DOHH2 (cell line): ENCODE measurements around the gene HCN3.

ENCODE experiments used
- EZH2phosphoT487 ChIP-seq: fragments of 200-600 bp; sonication (generic); IDR thresholded peaks from 2 replicates; pipeline ENCODE4 v1.6.1; 2017; ENCODE audit warnings: borderline replicate concordance, mild to moderate bottlenecking, antibody characterized with exemption, low read length, moderate library complexity, mixed read lengths
- TF ChIP-seq, protein P1 (sequence below): fragments of 200-600 bp; sonication (generic); IDR thresholded peaks from one replicate; pipeline ENCODE4 v1.5.1; 2014; ENCODE audit warnings: antibody characterized with exemption, mild to moderate bottlenecking, low read depth, low read length; ENCODE audit not compliant: poor library complexity, severe bottlenecking

DNA sequence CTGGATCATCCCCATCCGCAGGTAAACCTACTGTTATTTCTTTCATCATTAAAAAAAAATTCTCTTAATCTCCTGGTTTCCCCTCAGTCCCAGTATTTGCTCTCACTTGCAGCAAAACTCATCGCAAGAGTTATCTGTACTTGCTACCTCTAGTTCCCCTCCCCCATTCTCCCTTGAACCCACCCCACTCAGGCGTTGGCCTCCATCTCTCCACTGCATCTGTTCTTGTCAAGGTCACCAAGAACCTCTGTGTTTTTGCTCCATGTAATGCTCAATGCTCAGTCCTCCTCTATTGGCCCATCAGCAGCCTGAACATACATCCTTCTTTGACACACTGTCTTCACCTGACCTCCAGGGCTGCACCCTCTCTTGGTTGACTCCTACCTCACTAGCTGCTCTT lies 19.4 kb downstream of the HCN3 start:
- TF ChIP-seq, protein P1, sequence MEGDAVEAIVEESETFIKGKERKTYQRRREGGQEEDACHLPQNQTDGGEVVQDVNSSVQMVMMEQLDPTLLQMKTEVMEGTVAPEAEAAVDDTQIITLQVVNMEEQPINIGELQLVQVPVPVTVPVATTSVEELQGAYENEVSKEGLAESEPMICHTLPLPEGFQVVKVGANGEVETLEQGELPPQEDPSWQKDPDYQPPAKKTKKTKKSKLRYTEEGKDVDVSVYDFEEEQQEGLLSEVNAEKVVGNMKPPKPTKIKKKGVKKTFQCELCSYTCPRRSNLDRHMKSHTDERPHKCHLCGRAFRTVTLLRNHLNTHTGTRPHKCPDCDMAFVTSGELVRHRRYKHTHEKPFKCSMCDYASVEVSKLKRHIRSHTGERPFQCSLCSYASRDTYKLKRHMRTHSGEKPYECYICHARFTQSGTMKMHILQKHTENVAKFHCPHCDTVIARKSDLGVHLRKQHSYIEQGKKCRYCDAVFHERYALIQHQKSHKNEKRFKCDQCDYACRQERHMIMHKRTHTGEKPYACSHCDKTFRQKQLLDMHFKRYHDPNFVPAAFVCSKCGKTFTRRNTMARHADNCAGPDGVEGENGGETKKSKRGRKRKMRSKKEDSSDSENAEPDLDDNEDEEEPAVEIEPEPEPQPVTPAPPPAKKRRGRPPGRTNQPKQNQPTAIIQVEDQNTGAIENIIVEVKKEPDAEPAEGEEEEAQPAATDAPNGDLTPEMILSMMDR, result no peak
- TF ChIP-seq EZH2phosphoT487, result no peak
